HUES64 (cell line): ENCODE results near the gene WWC2.
"Not testable (repeated sequence)": the region's sequence is repeated elsewhere in the genome, so short reads cannot be mapped to it uniquely, and the experiment has no call there.

ENCODE experiments used
- H3K27ac ChIP-seq: 2 replicates; pipeline ENCODE4 v1.7.0; 2013; ENCODE audit warnings: low read depth, low read length, inconsistent platforms
- H3K27me3 ChIP-seq: 2 replicates; pipeline ENCODE4 v1.6.1; 2013; ENCODE audit warnings: mild to moderate bottlenecking, low read length; ENCODE audit not compliant: insufficient read depth
- H3K36me3 ChIP-seq: 2 replicates; pipeline ENCODE4 v1.6.1; 2013; ENCODE audit warnings: mild to moderate bottlenecking, low read length; ENCODE audit not compliant: insufficient read depth
- H3K4me1 ChIP-seq: 2 replicates; pipeline ENCODE4 v1.6.1; 2013; ENCODE audit warnings: mild to moderate bottlenecking, low read length, moderate library complexity; ENCODE audit not compliant: insufficient read depth
- H3K4me3 ChIP-seq: 2 replicates; pipeline ENCODE4 v1.5.1; 2013; ENCODE audit warnings: mild to moderate bottlenecking, low read length, moderate library complexity
- H3K9ac ChIP-seq: 2 replicates; pipeline ENCODE4 v1.6.1; 2013; ENCODE audit warnings: mild to moderate bottlenecking, low read depth, low read length
- H3K9me3 ChIP-seq: 2 replicates; pipeline ENCODE4 v1.6.1; 2013; ENCODE audit warnings: low read depth, low read length; ENCODE audit not compliant: insufficient read depth
- WGBS: fragments of 150-250, 120-280 bp; methylation state at CpG from one replicate; pipeline ENCODE4 v1.1.7; 2013; ENCODE audit warnings: missing lambda C conversion rate; 5-methylcytosine and 5-hydroxymethylcytosine counted together

WWC2 gene

DNA sequence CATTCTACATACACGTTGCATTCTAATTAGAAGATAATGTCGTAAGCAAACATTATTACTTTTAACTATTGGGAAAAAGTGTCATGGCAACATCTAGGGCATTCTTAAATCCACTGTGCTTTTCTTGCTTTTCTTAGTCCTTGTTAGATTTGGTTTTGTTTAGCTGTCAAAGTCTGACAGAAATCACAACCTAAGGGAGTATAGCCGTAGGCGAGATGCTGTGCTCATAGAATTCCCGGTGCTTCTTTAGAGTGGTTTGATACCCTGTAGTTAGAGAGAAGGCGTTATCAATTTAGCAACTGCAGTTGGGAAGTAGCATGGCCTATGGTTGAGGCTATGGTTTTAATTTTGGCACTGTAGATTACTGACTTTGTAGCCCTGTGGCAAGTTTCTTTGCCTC lies 45.7 kb downstream of the WWC2 start:
- Histone ChIP-seq H3K9ac (no peak overlapping the region), H3K4me1 (peaks cover 29% of the 10 kb centered on the region), H3K9me3 (no peaks in the 10 kb centered on the region), H3K27ac (no peak overlapping the region), H3K36me3 (no peaks in the 10 kb centered on the region), H3K27me3 (no peaks in the 10 kb centered on the region), H3K4me3 (no peak overlapping the region)
- 67% methylated on average over 4 of the region's 6 CpGs for WGBS

DNA sequence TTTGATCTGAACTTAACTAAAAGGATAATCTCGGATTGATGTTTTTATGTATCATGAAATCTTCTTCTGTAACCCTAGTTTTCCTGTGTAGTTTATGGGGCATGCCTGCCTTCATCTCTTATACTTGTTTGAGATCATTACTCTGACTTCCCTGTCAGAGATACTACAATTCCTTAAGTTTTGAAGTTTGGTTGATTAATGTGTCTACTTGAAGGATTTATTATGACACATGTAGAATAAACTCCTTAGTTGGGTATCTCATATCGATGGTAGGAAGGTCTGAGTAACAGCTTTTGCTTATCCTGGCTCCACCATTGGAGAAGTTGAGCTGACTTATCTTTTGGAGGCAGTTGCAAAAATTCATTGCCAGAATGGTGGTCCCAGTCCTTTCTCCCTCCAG lies 46.7 kb downstream of the WWC2 start:
- 93% methylated on average over 2 of the region's 2 CpGs for WGBS
- H3K4me3 ChIP-seq = no peak overlapping the region
- H3K9me3 ChIP-seq = no peaks in the 10 kb centered on the region
- peaks cover 29% of the 10 kb centered on the region for H3K4me1 ChIP-seq
- H3K27me3 ChIP-seq = no peaks in the 10 kb centered on the region
- no peak overlapping the region for H3K9ac ChIP-seq
- no peak overlapping the region for H3K27ac ChIP-seq
- H3K36me3 ChIP-seq = no peaks in the 10 kb centered on the region

DNA sequence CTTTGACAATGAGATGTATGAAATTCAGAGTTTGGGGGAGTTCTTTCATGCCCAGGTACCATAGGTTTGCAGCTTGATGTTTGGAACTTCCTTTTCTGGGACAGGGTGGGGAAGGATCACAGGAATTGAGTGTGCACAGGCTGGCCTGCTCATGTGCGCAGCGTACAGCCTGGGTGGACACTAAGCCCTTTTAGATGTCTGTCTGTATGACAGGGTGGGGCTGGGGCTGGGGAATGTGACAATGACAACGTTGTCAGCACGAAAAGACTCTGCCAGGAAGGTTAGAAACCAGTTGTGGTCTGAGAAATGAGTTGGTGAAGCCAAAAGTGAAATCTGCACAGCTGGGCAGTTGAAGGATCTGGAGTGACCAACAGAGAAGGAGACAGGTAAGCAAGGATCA lies 47.4 kb downstream of the WWC2 start:
- Histone ChIP-seq H3K9ac (no peak overlapping the region), H3K36me3 (no peaks in the 10 kb centered on the region), H3K9me3 (no peaks in the 10 kb centered on the region), H3K4me1 (peaks cover 29% of the 10 kb centered on the region), H3K4me3 (no peak overlapping the region), H3K27me3 (no peaks in the 10 kb centered on the region), H3K27ac (no peak overlapping the region)
- WGBS = 90% methylated on average over 4 of the region's 4 CpGs

DNA sequence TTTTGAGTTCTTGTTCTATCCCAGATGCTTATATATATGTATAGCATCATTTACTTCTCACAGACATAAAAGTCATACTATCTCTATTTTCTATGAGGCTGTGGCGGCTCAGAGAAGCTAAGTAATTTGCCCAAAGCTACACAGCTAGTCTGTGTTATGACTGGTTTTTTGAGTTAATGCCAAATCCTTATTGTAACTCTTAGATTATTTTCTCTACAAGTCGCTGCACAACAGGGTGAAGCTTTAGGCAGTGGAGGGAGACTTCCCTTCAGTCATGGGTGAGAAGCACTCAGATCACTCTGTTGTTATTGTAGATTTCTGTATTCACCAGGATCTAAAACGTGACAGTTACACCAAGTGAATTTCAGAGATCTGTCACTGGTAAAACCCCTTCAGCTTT lies 48.1 kb downstream of the WWC2 start:
- no peaks in the 10 kb centered on the region for H3K36me3 ChIP-seq
- H3K27me3 ChIP-seq = no peaks in the 10 kb centered on the region
- no peak overlapping the region for H3K9ac ChIP-seq
- H3K4me3 ChIP-seq = no peak overlapping the region
- no peak overlapping the region for H3K27ac ChIP-seq
- no peaks in the 10 kb centered on the region for H3K9me3 ChIP-seq
- H3K4me1 ChIP-seq = peaks cover 27% of the 10 kb centered on the region
- WGBS = 88% methylated on average over 2 of the region's 3 CpGs

DNA sequence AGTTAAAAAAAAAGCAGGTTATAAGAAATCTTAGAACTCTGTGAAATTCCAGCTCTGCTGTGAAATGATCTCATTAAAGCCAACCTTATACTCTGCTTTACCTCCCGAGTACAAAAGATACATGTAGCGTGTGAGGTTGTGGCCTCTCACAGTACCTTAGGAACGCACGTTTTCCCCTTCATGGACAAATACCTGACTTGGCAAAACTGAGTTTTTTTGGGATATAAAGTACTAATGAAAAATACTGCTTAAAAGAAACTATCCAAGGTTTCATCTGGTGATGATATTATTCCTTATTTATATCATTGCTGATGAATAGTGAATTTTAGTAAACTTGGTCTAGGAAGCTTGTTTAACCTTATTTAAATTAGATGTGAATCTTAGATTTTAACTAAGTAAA lies 48.9 kb downstream of the WWC2 start:
- Histone ChIP-seq H3K4me3 (no peak overlapping the region), H3K27me3 (no peaks in the 10 kb centered on the region), H3K36me3 (no peaks in the 10 kb centered on the region), H3K27ac (no peak overlapping the region), H3K4me1 (peaks cover 24% of the 10 kb centered on the region), H3K9ac (no peak overlapping the region), H3K9me3 (no peaks in the 10 kb centered on the region)
- WGBS = 95% methylated on average over 4 of the region's 4 CpGs

- no peak overlapping the region for H3K27ac ChIP-seq
- H3K36me3 ChIP-seq = no peaks in the 10 kb centered on the region
- WGBS = 91% methylated on average over 4 of the region's 5 CpGs
- H3K4me3 ChIP-seq = no peak overlapping the region
- no peaks in the 10 kb centered on the region for H3K9me3 ChIP-seq
- H3K27me3 ChIP-seq = no peaks in the 10 kb centered on the region
- H3K9ac ChIP-seq = no peak overlapping the region
- H3K4me1 ChIP-seq = peaks cover 30% of the 10 kb centered on the region
Observed at GRCh38 chr4:183149616-183150539, 50.8 kb downstream of the WWC2 start.

GRCh38 chr4:183150664-183151063 lies 51.6 kb downstream of the WWC2 start:
- H3K27ac ChIP-seq, H3K36me3 ChIP-seq, H3K27me3 ChIP-seq, H3K9ac ChIP-seq, H3K4me3 ChIP-seq, H3K9me3 ChIP-seq: not testable (repeated sequence)
- H3K4me1 ChIP-seq = peaks cover 26% of the 10 kb centered on the region
- WGBS = 100% methylated on average over 4 of the region's 5 CpGs

DNA sequence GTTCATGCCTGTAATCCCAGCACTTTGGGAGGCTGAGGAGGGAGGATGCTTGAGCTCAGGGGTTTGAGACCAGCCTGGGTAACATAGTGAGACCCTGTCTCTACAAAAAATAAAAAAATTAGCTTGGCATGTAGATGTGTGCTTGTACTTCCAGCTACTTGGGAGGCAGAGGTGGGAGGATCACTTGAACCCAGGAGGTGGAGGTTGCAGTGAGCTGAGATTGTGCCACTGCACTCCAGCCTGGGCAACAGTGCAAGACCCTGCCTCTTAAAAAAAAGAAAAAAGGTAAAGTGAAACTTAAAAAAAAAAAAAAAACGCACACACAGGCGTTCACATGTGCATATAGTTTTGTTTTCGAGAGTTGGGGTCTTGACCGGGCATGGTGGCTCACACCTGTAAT lies 53.2 kb downstream of the WWC2 start:
- H3K4me1 ChIP-seq = peaks cover 24% of the 10 kb centered on the region
- not testable (repeated sequence) for H3K4me3 ChIP-seq, H3K27ac ChIP-seq, H3K9me3 ChIP-seq, H3K9ac ChIP-seq, H3K27me3 ChIP-seq, H3K36me3 ChIP-seq
- over 99% methylated on average over 4 of the region's 4 CpGs for WGBS

GRCh38 chr4:183153190-183153916 lies 54.3 kb downstream of the WWC2 start:
- 91% methylated on average over 4 of the region's 6 CpGs for WGBS
- Histone ChIP-seq H3K4me3 (no peak overlapping the region), H3K9me3 (no peaks in the 10 kb centered on the region), H3K9ac (no peak overlapping the region), H3K27ac (no peak overlapping the region), H3K4me1 (peaks cover 22% of the 10 kb centered on the region), H3K27me3 (no peaks in the 10 kb centered on the region), H3K36me3 (no peaks in the 10 kb centered on the region)

- Histone ChIP-seq H3K4me1 (peaks cover 22% of the 10 kb centered on the region), H3K9ac (no peak overlapping the region), H3K27me3 (no peaks in the 10 kb centered on the region), H3K36me3 (no peaks in the 10 kb centered on the region), H3K4me3 (no peak overlapping the region), H3K27ac (no peak overlapping the region), H3K9me3 (no peaks in the 10 kb centered on the region)
- WGBS = 72% methylated on average over 10 of the region's 10 CpGs
Observed at GRCh38 chr4:183154701-183155391, 55.8 kb downstream of the WWC2 start.
